T-helper 9 cell (primary cell): ENCODE data around the gene XRRA1.

ENCODE experiments used
- DNase-seq: peaks from one replicate; pipeline ENCODE4 v3.0.0-alpha.2; 2020

The XRRA1 gene

GRCh38 chr11:74949753-74950137 is 854 bp upstream of the XRRA1 start:
- DNase-seq, result no peak

- no peak for DNase-seq
Measured at GRCh38 chr11:74948546-74948897, 369 bp downstream of the XRRA1 start.

GRCh38 chr11:74942073-74942759 is 6.7 kb downstream of the XRRA1 start:
- no peak for DNase-seq

GRCh38 chr11:74941492-74941891 is 7.4 kb downstream of the XRRA1 start:
- no peak for DNase-seq

GRCh38 chr11:74937696-74938475 is 11.0 kb downstream of the XRRA1 start:
- no peak for DNase-seq

GRCh38 chr11:74936976-74937375 is 11.9 kb downstream of the XRRA1 start:
- no peak for DNase-seq

- no peak for DNase-seq
Measured at GRCh38 chr11:74936087-74936486, 12.8 kb downstream of the XRRA1 start.

- no peak for DNase-seq
Measured at GRCh38 chr11:74935285-74935684, 13.6 kb downstream of the XRRA1 start.

- no peak for DNase-seq
Measured at GRCh38 chr11:74933765-74934164, 15.1 kb downstream of the XRRA1 start.

GRCh38 chr11:74932797-74933196 is 16.1 kb downstream of the XRRA1 start:
- no peak for DNase-seq

- no peak for DNase-seq
Measured at GRCh38 chr11:74932169-74932568, 16.7 kb downstream of the XRRA1 start.

- peak; percentile 54 for DNase-seq
Measured at GRCh38 chr11:74929431-74930363, 19.2 kb downstream of the XRRA1 start.

- no peak for DNase-seq
Measured at GRCh38 chr11:74927496-74927895, 21.4 kb downstream of the XRRA1 start.

- no peak for DNase-seq
Measured at GRCh38 chr11:74926304-74927030, 22.4 kb downstream of the XRRA1 start.

GRCh38 chr11:74925281-74925680 is 23.6 kb downstream of the XRRA1 start:
- no peak for DNase-seq

GRCh38 chr11:74923125-74923524 is 25.8 kb downstream of the XRRA1 start:
- no peak for DNase-seq

- DNase-seq, result no peak
Measured at GRCh38 chr11:74909812-74910211, 39.1 kb downstream of the XRRA1 start.

- no peak for DNase-seq
Measured at GRCh38 chr11:74909385-74909784, 39.5 kb downstream of the XRRA1 start.

- no peak for DNase-seq
Measured at GRCh38 chr11:74905326-74905725, 43.6 kb downstream of the XRRA1 start.

GRCh38 chr11:74902342-74902741 is 46.5 kb downstream of the XRRA1 start:
- no peak for DNase-seq

- DNase-seq, result no peak
Measured at GRCh38 chr11:74896311-74896710, 52.6 kb downstream of the XRRA1 start.

GRCh38 chr11:74895340-74896116 is 53.4 kb downstream of the XRRA1 start:
- no peak for DNase-seq
